Cerebellar cortex (tissue), 1 donor: ENCODE results near the gene LAPTM5.
"Not testable (repeated sequence)": the region's sequence is repeated elsewhere in the genome, so short reads cannot be mapped to it uniquely, and the experiment has no call there.

ENCODE experiments used
- DNase-seq: peaks from one replicate; pipeline ENCODE4 v3.0.0-alpha.2; 2015; ENCODE audit warnings: low spot score

LAPTM5 gene

GRCh38 chr1:30757352-30758120 is at the start of gene LAPTM5:
Gene LAPTM5, minus strand, starts transcription at chr1:30757774. Its CDS starts 29 bp downstream, at chr1:30757745.
- no peak for DNase-seq

GRCh38 chr1:30806381-30807317 is 49.1 kb upstream of the LAPTM5 start:
- no peak for DNase-seq

GRCh38 chr1:30805304-30806003 is 47.9 kb upstream of the LAPTM5 start:
- no peak for DNase-seq

DNA sequence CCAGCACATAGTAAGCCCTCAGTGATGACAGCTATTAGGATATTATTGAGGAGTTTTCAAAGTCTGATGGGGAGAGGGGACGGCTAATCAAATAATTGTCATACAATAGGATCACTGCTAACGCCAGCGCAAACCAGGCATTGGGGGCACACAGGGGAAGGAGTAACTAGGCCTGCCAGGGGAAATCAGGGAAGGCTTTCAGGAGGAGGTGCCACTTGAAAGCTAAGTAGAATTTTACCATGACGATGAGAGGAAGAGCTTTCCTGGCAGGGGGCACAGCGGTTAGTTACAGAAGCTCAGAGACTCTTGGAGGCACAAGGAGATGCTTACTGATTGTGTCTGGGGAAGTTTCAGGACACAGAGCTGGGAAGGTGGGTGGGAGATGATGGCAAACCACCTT is 47.2 kb upstream of the LAPTM5 start:
- DNase-seq, result no peak

GRCh38 chr1:30804352-30804751 is 46.8 kb upstream of the LAPTM5 start:
- no peak for DNase-seq

GRCh38 chr1:30803562-30803961 is 46.0 kb upstream of the LAPTM5 start:
- no peak for DNase-seq

- peak; percentile 83 for DNase-seq
Observed at GRCh38 chr1:30801771-30802198, 44.2 kb upstream of the LAPTM5 start.

- no peak for DNase-seq
Observed at GRCh38 chr1:30799233-30799511, 41.6 kb upstream of the LAPTM5 start.

DNA sequence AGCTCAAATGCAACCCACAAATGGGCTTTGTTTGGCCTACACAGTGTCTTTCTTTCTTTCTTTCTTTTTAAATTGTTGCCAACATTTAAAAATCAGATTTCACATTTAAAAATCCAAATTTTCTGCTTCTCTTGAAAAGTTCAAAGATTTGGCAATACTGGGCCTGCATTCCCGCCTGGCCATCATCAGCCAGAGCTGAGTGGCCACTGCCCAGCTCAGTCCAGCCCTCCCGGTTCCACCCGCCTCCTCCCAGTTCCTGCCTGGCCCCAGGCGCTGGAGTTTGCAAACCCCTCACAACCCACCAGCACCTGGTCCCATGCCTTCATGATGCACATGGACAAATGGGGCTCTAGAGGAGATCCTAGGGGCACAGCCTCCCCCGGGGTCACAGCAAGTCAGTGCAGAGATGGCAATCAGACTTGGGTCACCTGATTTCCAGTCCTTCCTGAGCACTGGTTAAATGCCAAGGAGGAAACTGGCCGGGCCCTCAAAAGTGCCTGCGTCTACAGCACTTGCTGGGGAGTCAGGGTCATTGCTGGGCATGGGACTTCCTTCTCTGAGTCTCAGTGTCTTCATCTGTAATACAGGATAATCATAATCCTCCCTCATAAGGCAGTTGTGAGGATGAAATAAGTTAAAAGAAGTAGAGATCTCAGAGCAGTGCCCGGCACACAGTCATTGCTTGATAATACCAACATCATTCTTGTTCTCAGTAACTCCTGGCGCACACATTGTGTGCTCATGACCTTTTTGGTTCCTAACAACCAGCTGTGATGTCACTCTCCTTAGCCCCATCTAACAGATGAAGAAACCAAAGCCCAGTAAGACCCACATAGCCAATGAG is 41.0 kb upstream of the LAPTM5 start:
- DNase-seq, result no peak

DNA sequence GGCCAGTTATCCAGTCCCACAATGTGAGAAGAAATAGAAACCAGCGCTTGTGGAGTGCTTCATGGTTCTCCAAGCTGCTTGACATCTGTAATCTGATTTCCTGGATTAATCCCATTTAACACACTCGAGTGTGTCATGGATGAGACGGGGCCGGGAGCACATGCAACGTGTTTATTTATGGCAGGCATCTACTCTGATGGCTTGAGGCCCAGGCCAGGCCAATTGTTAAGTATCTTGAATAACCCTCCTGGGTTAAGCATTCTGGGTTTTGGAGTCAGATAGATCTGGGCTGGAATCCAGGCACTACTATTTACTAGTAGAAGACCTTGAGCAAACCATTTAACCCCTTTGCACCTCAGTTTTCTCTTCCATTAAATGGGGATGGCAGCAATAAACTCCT is 37.5 kb upstream of the LAPTM5 start:
- no peak for DNase-seq

- no peak for DNase-seq
Observed at GRCh38 chr1:30794260-30794659, 36.7 kb upstream of the LAPTM5 start.

DNA sequence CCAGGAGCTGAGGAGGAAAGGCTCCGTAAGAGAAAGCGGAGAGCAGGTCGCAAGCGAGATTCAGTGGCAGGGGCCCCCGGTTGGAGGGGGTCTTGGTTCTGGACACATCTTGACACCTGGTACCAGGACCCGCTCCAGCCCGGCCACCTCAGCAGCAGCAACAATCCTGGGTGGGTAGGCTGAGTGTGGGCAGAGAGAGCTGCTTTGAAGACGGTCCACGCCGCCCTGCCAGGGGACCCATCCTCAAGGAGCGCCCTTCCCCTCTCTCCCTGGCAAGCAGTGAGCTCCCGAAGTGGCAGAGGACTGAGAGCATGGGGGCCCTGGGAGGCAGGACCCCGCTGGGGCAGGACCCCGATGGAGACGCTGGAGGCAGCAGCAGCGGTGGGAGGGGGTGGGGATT is 35.6 kb upstream of the LAPTM5 start:
- DNase-seq, result no peak

- DNase-seq, result no peak
Observed at GRCh38 chr1:30791868-30792267, 34.3 kb upstream of the LAPTM5 start.

GRCh38 chr1:30790850-30791778 is 33.5 kb upstream of the LAPTM5 start:
- DNase-seq, result no peak

DNA sequence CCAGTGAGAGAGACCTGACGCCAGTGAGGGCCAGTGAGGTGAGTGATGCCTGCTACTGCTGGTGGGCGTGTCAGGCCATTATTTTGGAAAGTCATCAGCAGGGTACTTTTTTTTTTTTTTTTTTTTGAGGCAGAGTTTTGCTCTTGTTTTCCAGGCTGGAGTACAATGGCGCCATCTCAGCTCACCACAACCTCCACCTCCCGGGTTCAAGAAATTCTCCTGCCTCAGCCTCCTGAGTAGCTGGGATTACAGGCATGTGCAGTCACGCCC is 32.6 kb upstream of the LAPTM5 start:
- not testable (repeated sequence) for DNase-seq

DNA sequence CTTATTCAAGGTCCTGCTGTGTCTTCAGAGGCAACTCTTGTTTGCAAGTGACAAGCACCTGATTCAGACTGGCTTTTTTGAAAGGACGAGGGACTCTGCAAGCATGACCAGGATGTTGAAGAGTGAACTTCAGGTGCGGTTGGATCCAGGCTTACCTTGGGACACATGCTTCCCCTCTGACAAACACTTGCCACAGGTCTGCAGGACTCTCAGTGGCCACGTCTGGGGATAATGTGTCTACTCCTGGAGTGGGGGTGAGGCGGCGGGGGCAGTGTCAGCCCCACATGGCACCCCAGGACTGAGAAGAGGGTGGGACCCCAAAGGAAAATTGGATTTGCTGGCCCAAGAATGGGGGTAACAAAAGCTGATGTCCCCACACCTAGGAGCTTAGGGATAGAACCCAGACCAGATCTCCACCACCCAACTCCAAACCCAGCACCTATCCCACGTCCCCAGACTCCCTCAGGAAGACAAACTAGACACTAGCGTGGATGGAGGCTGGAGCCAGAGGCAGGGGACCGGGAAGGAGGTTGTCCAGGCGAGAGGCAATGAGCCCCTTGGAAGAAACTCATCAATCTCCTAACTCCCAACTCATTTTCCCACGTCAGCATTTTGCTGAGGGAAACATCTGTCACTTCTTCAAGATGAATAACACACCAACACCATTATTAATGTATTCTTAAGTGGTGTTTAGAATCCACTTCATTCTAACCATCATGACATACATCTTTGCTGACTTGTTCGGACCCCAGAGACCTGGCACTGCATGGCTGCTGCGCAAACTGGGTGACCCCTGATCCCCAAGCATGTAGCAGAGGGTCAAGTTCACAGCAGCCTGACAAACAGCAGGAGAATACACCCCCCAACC is 32.0 kb upstream of the LAPTM5 start:
- DNase-seq, result no peak

DNA sequence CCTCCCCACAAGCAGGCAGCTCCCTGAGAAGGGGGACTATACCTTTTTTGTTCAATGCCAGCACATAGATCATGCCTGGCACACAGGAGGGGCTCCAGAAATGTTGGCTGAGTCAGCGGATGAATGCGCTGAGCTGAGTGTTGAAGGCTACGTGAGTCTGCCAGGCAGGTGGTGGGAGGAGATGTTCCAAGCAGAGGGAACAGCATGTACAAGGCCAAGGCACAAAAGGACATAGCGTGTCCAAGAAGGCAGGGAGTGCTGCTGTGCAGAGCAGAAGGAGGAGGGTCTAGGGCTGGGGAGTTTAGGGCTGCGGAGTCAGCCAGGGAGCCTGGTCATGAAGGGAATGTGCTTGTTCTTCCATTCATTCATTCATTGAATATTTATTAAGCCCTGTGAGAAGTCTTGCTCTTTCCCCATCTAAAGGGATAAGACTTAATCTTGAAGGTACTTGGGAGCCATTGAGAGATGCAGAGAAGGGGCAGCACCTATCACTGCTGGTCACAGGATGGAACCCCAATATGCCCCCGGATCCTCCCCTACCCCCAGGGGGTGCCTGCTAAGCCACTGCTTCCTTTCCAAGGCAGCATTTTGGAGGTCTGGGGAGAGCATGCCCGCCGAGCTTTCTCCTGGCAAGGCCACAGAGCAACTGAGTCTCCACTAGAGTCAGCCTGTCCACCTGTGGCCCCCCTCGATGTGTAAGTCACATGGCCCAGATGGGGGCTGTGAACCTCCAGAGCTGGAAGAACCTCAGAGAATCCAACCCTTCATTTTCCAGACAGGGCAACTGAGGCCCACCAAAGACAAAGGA is 31.2 kb upstream of the LAPTM5 start:
- no peak for DNase-seq

- no peak for DNase-seq
Observed at GRCh38 chr1:30787856-30788495, 30.4 kb upstream of the LAPTM5 start.

DNA sequence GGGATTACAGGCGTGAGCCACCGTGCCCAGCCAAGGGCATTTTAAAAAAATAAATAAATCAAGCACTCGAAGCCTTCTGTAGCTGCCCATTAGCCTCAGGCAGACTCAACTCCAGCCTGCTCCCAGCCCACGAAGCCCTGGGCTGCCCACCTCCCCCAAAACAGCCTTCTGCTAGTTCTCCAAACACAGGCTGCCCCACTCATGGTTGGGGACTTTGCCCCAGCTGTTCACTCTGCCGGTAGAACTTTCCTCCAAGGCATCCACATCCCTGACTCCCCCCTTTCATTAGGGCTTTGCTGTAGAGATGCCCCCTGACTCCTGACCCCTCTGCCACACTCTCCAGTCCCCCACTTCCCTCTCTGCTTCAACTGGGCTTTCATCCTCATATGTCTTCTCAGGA is 29.7 kb upstream of the LAPTM5 start:
- DNase-seq, result no peak
